HL-60/S4 (cell line): ENCODE results near the gene HEG1.

Source experiments
- in situ Hi-C: fragments of 300-500 bp; cut with MboI; formaldehyde crosslinking; loops from 2 replicates; pipeline ENCODE4 v1.14.3; 2022; ENCODE audit warnings: low sequenced_read_pairs

Gene HEG1

GRCh38 chr3:125017406-125017805 lies 38.4 kb downstream of the HEG1 start:
- in situ Hi-C loops = no loop called here

- in situ Hi-C loops = no loop called here
Measured at GRCh38 chr3:125014570-125015179, 41.1 kb downstream of the HEG1 start.

GRCh38 chr3:125013095-125013494 lies 42.7 kb downstream of the HEG1 start:
- in situ Hi-C loops = no loop called here

- in situ Hi-C loops = no loop called here
Measured at GRCh38 chr3:125011941-125012340, 43.9 kb downstream of the HEG1 start.

- in situ Hi-C loops = no loop called here
Measured at GRCh38 chr3:125010393-125010792, 45.4 kb downstream of the HEG1 start.

- in situ Hi-C loops = no loop called here
Measured at GRCh38 chr3:125008766-125009165, 47.0 kb downstream of the HEG1 start.

GRCh38 chr3:125006291-125006731 lies 49.5 kb downstream of the HEG1 start:
- in situ Hi-C loops = no loop called here

- in situ Hi-C loops = no loop called here
Measured at GRCh38 chr3:125005676-125006075, 50.1 kb downstream of the HEG1 start.

- in situ Hi-C loops = no loop called here
Measured at GRCh38 chr3:125005222-125005621, 50.6 kb downstream of the HEG1 start.

- in situ Hi-C loops = no loop called here
Measured at GRCh38 chr3:125003859-125004595, 51.8 kb downstream of the HEG1 start.

- in situ Hi-C loops = no loop called here
Measured at GRCh38 chr3:125003369-125003853, 52.4 kb downstream of the HEG1 start.

- in situ Hi-C loops = no loop called here
Measured at GRCh38 chr3:125002414-125003368, 53.1 kb downstream of the HEG1 start.

- in situ Hi-C loops = no loop called here
Measured at GRCh38 chr3:125001557-125002413, 54.0 kb downstream of the HEG1 start.

GRCh38 chr3:125000661-125001060 lies 55.1 kb downstream of the HEG1 start:
- in situ Hi-C loops = no loop called here

- in situ Hi-C loops = no loop called here
Measured at GRCh38 chr3:124999897-125000435, 55.8 kb downstream of the HEG1 start.

GRCh38 chr3:124999317-124999716 lies 56.5 kb downstream of the HEG1 start:
- in situ Hi-C loops = no loop called here

- in situ Hi-C loops = no loop called here
Measured at GRCh38 chr3:124998247-124998630, 57.6 kb downstream of the HEG1 start.

- in situ Hi-C loops = no loop called here
Measured at GRCh38 chr3:124997303-124998246, 58.2 kb downstream of the HEG1 start.

- in situ Hi-C loops = no loop called here
Measured at GRCh38 chr3:124995460-124995994, 60.3 kb downstream of the HEG1 start.
